Measurements from ENCODE around the gene ARMC8.

DNA sequence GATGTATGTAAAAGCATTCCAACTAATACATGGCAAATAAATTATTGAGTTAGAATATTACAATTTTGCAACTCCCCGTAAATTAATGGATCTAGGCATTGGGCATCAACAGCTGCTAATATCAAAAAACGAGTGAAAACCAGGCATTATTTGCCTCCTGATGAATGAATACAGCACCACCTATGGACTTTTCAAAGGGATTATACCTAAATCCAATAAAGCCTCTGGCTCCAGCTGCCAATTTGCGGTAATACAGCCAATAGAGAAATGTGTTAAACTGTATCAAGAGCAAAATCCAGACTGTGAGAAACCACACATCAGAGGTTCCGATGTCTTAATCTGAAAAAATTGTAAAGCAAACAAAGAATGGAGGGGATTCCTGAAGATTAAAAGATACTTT lies 38.6 kb upstream of the ARMC8 start:
- no peak for TF ChIP-seq POLR2A (IDR thresholded peaks at IDR 0.05)
- TF ChIP-seq, protein P1, sequence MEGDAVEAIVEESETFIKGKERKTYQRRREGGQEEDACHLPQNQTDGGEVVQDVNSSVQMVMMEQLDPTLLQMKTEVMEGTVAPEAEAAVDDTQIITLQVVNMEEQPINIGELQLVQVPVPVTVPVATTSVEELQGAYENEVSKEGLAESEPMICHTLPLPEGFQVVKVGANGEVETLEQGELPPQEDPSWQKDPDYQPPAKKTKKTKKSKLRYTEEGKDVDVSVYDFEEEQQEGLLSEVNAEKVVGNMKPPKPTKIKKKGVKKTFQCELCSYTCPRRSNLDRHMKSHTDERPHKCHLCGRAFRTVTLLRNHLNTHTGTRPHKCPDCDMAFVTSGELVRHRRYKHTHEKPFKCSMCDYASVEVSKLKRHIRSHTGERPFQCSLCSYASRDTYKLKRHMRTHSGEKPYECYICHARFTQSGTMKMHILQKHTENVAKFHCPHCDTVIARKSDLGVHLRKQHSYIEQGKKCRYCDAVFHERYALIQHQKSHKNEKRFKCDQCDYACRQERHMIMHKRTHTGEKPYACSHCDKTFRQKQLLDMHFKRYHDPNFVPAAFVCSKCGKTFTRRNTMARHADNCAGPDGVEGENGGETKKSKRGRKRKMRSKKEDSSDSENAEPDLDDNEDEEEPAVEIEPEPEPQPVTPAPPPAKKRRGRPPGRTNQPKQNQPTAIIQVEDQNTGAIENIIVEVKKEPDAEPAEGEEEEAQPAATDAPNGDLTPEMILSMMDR (IDR thresholded peaks at IDR 0.05), result peak in 3 of 7 experiments; percentile 3 to 26 (median 26)

Measured in body of pancreas (tissue), 4 donors.